GM13977 (cell line): ENCODE data around the gene PRKCE.

Experiments
- DNase-seq: peaks from one replicate; pipeline ENCODE4 v3.0.0; 2012; ENCODE audit warnings: low spot score
- CTCF ChIP-seq: IDR thresholded peaks from 2 replicates; pipeline ENCODE4 v1.5.1; 2012; ENCODE audit warnings: mild to moderate bottlenecking, control low read depth; ENCODE audit not compliant: insufficient read depth; ENCODE audit errors: extremely low read depth, missing control alignments
- in situ Hi-C: fragments of 300-500 bp; cut with MboI; formaldehyde crosslinking; loops from one replicate; pipeline ENCODE4 v1.12.0; 2022; ENCODE audit warnings: low sequenced_read_pairs, low pct_unique_long_range_greater_than_20kb, mixed read lengths, inconsistent platforms; ENCODE audit not compliant: unreplicated experiment

PRKCE gene

DNA sequence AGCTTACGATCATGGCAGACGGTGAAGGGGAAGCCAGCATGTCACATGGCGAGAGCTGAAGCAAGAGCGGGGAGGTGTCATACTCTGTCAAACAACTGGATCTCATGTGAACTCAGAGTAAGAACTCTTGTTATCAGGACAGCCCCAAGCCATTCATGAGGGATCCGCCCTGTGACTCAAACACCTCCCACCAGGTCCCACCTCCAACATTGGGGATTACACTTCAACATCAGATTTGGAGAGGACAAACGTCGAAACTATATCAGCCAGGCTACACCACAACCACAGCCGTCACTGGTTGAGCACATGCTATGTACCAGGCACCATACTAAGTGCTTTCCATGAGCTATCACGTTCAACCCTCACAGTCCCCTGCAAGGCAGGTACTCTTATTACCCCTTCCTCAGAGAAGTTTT, 293.8 kb downstream of the PRKCE start:
- DNase-seq = no peak
- TF ChIP-seq CTCF = no peak
- in situ Hi-C loops = no loop called here

DNA sequence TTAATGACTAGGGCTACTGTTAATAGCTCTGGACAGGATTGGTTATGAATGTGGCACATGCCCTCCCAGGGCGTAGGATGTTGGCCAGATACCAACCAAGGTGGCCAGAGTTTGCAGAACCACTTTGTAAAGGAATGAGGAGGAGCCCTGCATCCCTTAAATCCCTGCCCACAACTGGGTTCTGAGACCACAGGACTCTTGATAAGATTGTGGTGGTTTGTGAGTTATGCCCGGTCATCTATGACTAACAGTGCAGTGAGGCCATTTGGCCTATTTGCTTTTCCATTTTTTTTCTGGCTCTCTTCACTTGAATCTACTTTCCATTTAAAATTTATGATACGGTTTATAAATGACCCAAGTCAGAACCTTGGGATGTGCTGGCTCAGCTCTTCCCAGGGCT, 294.5 kb downstream of the PRKCE start:
- DNase-seq = no peak
- no peak for TF ChIP-seq CTCF
- in situ Hi-C loops = no loop called here

- no peak for TF ChIP-seq CTCF
- in situ Hi-C loops = no loop called here
- DNase-seq = no peak
Measured at GRCh38 chr2:45950606-45951005, 299.1 kb downstream of the PRKCE start.

GRCh38 chr2:45951025-45951727, 299.7 kb downstream of the PRKCE start:
- in situ Hi-C loops = no loop called here
- no peak for DNase-seq
- TF ChIP-seq CTCF = no peak

- in situ Hi-C loops = no loop called here
- no peak for DNase-seq
- no peak for TF ChIP-seq CTCF
Measured at GRCh38 chr2:45952591-45952990, 301.1 kb downstream of the PRKCE start.

DNA sequence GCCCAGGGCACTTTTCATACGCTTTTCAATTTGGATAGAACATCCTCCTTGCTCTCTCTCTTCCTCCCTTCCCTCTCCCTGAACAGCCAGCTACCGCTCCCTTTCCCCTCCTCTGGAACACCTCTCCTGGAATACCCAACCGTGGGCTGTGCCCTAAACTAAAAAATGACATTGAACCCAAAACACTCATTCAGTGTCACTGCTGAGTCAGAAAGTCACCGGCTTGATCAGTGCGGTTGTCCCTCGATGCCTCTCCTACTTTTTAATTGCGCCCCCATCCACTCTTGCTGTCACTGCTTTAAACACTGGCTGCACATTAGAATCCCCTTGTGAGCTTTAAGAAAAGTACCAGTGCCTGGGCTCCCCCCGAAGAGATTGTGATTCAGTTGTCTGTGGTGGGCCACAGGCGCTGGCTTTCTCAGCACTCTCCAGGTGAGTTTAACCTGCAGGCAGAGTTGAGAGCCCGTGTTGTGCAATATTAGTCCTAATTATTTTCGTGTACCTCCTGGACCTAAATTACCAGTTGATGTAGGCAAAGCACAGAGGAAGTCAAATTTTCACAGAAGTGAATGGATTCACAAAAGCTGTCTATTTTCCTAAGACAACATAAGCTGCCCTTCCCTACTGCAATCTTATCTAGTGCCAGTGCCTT, 302.0 kb downstream of the PRKCE start:
- no peak for DNase-seq
- in situ Hi-C loops = no loop called here
- TF ChIP-seq CTCF = no peak
